ENCODE measurements around the gene HARS2.
A peak's percentile ranks its signal among the peaks of the same experiment; 100 is the strongest.

Gene HARS2

GRCh38 chr5:140672455-140673186, 18.6 kb upstream of the HARS2 start:
- Histone ChIP-seq H3K4me1 (ENCODE audit: control insufficient read depth, insufficient read depth, low read length) (peaks cover 13% of the 10 kb centered on the region), H3K4me3 (ENCODE audit: low read length) (no peak overlapping the region), H3K9me3 (ENCODE audit: control insufficient read depth, low read length) (no peaks in the 10 kb centered on the region), H3K36me3 (ENCODE audit: control insufficient read depth, insufficient read depth, low read length) (peaks cover 22% of the 10 kb centered on the region), H3K9ac (ENCODE audit: low read length) (no peak overlapping the region), H3K27me3 (ENCODE audit: control insufficient read depth, insufficient read depth, low read length) (no peaks in the 10 kb centered on the region)

DNA sequence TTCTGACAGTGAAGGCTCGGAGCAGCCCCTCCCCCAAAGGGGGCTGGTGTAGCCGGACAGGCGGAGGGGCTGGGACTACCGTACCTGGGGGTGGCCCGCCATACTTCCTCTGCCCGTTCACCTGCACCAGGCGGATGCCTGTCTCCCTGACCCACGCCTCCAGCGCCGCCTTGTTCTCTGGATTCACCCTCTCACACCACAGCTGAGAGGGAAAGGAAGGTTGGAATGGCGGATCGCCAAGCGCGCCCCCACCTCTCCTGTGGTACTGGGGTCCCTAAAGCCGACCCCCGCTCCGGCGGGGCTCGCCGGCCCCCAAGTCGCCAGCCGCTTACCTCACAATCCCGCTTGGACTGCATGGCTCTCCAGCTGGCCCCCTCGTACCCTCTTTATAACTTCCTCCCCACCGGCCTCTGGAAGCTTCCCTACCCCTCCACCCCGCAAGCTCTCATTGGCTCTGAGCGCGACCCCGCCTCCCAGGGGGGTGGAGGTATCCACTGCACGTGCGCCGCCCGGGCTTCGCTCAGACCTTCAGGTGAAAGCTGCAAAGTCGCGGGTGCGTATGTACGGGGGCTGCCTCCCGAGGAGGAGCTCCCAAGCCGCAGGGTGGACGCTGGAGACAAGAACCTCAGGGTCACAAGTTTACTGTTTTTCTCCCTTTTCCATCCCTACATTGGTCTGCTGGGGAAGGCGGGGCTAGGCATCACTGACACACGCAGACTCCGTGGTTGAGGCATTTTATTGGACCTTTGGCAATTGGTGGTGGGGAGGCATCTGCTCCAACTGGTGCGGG, 17.9 kb upstream of the HARS2 start, which contains the start of gene DND1:
TSS of gene DND1 (minus strand) at position 390 of the 790 bp plus-strand sequence. CDS start at position 356, 34 bp downstream.
- Histone ChIP-seq H3K36me3 (ENCODE audit: control insufficient read depth, insufficient read depth, low read length) (peaks cover 17% of the 10 kb centered on the region), H3K4me3 (ENCODE audit: low read length) (no peak within 1 kb of the TSS), H3K4me1 (ENCODE audit: control insufficient read depth, insufficient read depth, low read length) (peaks cover 13% of the 10 kb centered on the region)

DNA sequence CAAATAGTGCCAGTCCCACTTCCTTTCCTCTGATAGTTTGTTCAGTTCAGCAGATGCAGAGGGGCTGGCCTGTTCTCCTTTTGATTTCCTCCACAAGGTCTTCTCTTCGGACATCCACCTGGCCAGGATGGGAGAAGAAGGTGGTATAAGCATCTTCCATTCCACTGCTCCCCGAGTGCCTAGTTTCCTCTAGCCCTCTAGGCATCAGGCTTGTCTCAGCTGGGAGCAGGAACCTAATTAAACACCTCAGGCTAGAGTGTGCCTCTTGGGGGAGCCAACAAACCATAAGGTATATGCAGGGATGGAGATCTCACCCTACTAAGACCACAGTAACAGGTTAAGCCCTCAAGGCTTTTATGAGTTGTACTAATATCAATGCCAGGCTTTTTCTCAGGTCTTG, 17.0 kb upstream of the HARS2 start:
- H3K9ac ChIP-seq (ENCODE audit: low read length) = no peak overlapping the region

More for the DNA sequence above, 17.9 kb upstream of the HARS2 start, which contains the start of gene DND1:
- no peaks in the 10 kb centered on the region for H3K9me3 ChIP-seq (ENCODE audit: control insufficient read depth, low read length)
- H3K9ac ChIP-seq (ENCODE audit: low read length) = no peak within 1 kb of the TSS
- no peaks in the 10 kb centered on the region for H3K27me3 ChIP-seq (ENCODE audit: control insufficient read depth, insufficient read depth, low read length)

DNA sequence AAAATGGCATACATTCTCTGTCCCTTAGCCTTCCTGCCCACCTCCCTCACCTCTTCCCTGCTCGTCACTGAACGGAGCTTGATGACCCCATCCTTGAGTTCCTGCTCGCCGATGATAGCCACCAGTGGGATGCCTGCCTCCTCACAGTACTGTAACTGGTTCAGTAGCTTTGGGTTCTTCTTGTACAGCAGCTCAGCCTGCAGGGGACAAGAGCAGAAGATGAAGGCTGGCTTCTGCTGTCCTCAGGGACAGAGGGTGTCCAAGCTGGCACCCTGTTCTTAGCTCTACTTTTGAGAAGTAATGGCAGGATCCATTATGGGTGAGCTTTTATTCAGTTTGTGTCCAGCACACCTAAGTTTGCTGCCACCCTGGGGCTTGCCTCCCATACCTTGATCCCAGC, 16.6 kb upstream of the HARS2 start:
- H3K4me1 ChIP-seq (ENCODE audit: control insufficient read depth, insufficient read depth, low read length) = peaks cover 13% of the 10 kb centered on the region
- H3K9me3 ChIP-seq (ENCODE audit: control insufficient read depth, low read length) = no peaks in the 10 kb centered on the region
- peaks cover 5% of the 10 kb centered on the region for H3K36me3 ChIP-seq (ENCODE audit: control insufficient read depth, insufficient read depth, low read length)
- no peak overlapping the region for H3K9ac ChIP-seq (ENCODE audit: low read length)
- no peak overlapping the region for H3K4me3 ChIP-seq (ENCODE audit: low read length)
- H3K27me3 ChIP-seq (ENCODE audit: control insufficient read depth, insufficient read depth, low read length) = no peaks in the 10 kb centered on the region

More for the DNA sequence above, 17.0 kb upstream of the HARS2 start:
- no peak overlapping the region for H3K4me3 ChIP-seq (ENCODE audit: low read length)
- peaks cover 10% of the 10 kb centered on the region for H3K36me3 ChIP-seq (ENCODE audit: control insufficient read depth, insufficient read depth, low read length)
- H3K4me1 ChIP-seq (ENCODE audit: control insufficient read depth, insufficient read depth, low read length) = peaks cover 13% of the 10 kb centered on the region
- no peaks in the 10 kb centered on the region for H3K27me3 ChIP-seq (ENCODE audit: control insufficient read depth, insufficient read depth, low read length)
- H3K9me3 ChIP-seq (ENCODE audit: control insufficient read depth, low read length) = no peaks in the 10 kb centered on the region

DNA sequence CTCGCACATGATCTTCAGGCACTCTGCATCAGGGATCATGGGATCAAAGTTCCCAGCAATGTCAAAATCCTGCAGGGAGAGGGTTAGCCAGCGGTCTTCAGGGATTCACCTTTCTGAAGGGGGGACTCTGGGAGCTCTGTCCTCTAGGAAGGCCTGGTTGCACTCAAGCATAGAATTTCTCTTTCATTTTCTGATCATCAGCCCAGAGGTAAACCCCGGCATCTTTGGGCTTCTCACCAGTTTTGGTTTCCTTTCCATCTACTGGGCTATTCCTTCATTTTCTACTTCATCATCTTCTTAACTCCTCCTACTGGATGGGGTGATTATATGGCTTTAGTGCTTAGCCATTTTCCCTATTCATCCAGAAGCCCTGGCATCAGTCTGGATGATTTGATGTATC, 13.3 kb upstream of the HARS2 start:
- Histone ChIP-seq H3K4me3 (ENCODE audit: low read length) (no peak overlapping the region), H3K4me1 (ENCODE audit: control insufficient read depth, insufficient read depth, low read length) (no peaks in the 10 kb centered on the region), H3K27me3 (ENCODE audit: control insufficient read depth, insufficient read depth, low read length) (no peaks in the 10 kb centered on the region), H3K9me3 (ENCODE audit: control insufficient read depth, low read length) (no peaks in the 10 kb centered on the region), H3K9ac (ENCODE audit: low read length) (no peak overlapping the region), H3K36me3 (ENCODE audit: control insufficient read depth, insufficient read depth, low read length) (peaks cover 4% of the 10 kb centered on the region)

GRCh38 chr5:140678993-140679392, 12.3 kb upstream of the HARS2 start:
- H3K27me3 ChIP-seq (ENCODE audit: control insufficient read depth, insufficient read depth, low read length) = no peaks in the 10 kb centered on the region
- peaks cover 4% of the 10 kb centered on the region for H3K36me3 ChIP-seq (ENCODE audit: control insufficient read depth, insufficient read depth, low read length)
- H3K4me3 ChIP-seq (ENCODE audit: low read length) = no peak overlapping the region
- H3K9ac ChIP-seq (ENCODE audit: low read length) = no peak overlapping the region
- H3K9me3 ChIP-seq (ENCODE audit: control insufficient read depth, low read length) = no peaks in the 10 kb centered on the region
- H3K4me1 ChIP-seq (ENCODE audit: control insufficient read depth, insufficient read depth, low read length) = no peaks in the 10 kb centered on the region

- H3K27me3 ChIP-seq (ENCODE audit: control insufficient read depth, insufficient read depth, low read length) = no peaks in the 10 kb centered on the region
- H3K4me3 ChIP-seq (ENCODE audit: low read length) = peak overlapping the region; percentile 79
- H3K9me3 ChIP-seq (ENCODE audit: control insufficient read depth, low read length) = no peaks in the 10 kb centered on the region
- peak overlapping the region; percentile 84 for H3K9ac ChIP-seq (ENCODE audit: low read length)
- H3K36me3 ChIP-seq (ENCODE audit: control insufficient read depth, insufficient read depth, low read length) = peaks cover 3% of the 10 kb centered on the region
- peaks cover 12% of the 10 kb centered on the region for H3K4me1 ChIP-seq (ENCODE audit: control insufficient read depth, insufficient read depth, low read length)
These were observed 801 bp upstream of the HARS2 start for GRCh38 chr5:140690376-140690932.

DNA sequence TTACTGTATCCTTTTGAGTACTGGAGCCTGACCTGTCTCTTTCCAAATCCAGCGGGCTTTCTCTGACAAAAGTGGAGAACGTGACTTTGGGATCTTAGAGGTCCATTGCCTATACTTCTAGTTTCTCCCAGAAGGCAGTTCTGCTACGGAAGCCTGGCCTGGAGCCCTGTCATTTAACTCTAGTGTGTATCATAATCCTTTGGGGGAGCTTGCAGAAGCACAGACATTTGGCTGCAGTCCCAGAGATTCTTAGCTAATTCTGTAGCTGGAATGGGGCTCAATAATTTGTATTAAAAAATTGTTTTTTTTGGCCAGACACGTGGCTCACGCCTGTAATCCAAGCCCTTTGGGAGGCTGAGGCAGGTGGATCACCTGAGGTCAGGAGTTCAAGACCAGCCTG, 3.0 kb downstream of the HARS2 start:
- Histone ChIP-seq H3K4me1 (ENCODE audit: control insufficient read depth, insufficient read depth, low read length) (peaks cover 12% of the 10 kb centered on the region), H3K4me3 (ENCODE audit: low read length) (no peak overlapping the region), H3K27me3 (ENCODE audit: control insufficient read depth, insufficient read depth, low read length) (no peaks in the 10 kb centered on the region), H3K36me3 (ENCODE audit: control insufficient read depth, insufficient read depth, low read length) (peaks cover 23% of the 10 kb centered on the region), H3K9me3 (ENCODE audit: control insufficient read depth, low read length) (no peaks in the 10 kb centered on the region), H3K9ac (ENCODE audit: low read length) (no peak overlapping the region)

- peaks cover 15% of the 10 kb centered on the region for H3K4me1 ChIP-seq (ENCODE audit: control insufficient read depth, insufficient read depth, low read length)
- peaks cover 20% of the 10 kb centered on the region for H3K36me3 ChIP-seq (ENCODE audit: control insufficient read depth, insufficient read depth, low read length)
These were observed 5.7 kb downstream of the HARS2 start for GRCh38 chr5:140696891-140697492.

DNA sequence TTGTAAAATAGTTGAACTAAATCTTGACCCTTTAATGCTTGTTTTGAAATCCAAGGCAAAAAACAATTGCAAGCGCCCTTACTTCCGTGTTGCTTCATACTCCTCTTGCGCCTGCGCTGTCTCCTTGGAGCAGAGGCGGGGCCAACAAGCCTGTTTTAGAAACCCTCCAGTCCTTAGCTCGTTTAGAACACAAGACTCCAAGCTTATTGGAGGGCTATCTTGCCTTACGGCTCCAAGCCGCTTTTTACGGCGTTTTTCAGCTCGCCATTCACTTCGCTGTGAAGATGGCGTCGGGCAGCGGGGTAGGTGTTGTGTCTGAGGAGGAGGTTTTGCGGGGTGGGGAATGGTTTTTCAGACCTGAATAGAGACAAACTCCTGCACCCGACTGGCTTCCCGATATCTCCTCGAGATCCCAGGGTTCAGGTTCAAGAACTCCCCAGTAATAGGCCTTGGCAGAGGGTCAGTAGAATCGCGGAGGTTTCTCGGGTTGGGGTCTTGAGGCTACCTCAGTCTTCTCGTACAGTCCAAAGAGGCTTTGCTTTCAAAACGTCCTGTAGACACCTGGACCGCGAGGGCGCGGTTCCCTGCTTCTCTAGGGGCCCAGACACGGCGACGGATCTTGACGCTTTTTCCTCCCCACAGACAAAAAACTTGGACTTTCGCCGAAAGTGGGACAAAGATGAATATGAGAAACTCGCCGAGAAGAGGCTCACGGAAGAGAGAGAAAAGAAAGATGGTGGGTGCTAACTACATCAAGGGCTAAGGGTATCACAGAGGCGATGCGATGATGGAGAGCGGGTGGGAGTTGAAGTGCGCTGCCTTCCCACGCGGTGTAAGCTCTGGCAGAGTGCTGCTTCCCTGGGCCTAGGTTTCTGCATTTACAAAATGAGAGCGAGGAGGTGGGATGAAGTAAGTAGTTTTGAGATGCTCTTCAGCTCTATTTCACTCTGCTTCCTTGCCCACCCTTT, 9.2 kb downstream of the HARS2 start, which contains the start of gene ZMAT2:
TSS of gene ZMAT2 (plus strand) at position 271 of the 968 bp plus-strand sequence. CDS start at position 285, 14 bp downstream.
- H3K9me3 ChIP-seq (ENCODE audit: control insufficient read depth, low read length) = no peaks in the 10 kb centered on the region
- no peaks in the 10 kb centered on the region for H3K27me3 ChIP-seq (ENCODE audit: control insufficient read depth, insufficient read depth, low read length)
- peaks cover 20% of the 10 kb centered on the region for H3K36me3 ChIP-seq (ENCODE audit: control insufficient read depth, insufficient read depth, low read length)
- peaks cover 11% of the 10 kb centered on the region for H3K4me1 ChIP-seq (ENCODE audit: control insufficient read depth, insufficient read depth, low read length)
- H3K4me3 ChIP-seq (ENCODE audit: low read length) = peak within 1 kb of the TSS; percentile 80
- peak within 1 kb of the TSS; percentile 89 for H3K9ac ChIP-seq (ENCODE audit: low read length)

More at GRCh38 chr5:140696891-140697492, 5.7 kb downstream of the HARS2 start:
- Histone ChIP-seq H3K9ac (ENCODE audit: low read length) (no peak overlapping the region), H3K27me3 (ENCODE audit: control insufficient read depth, insufficient read depth, low read length) (no peaks in the 10 kb centered on the region), H3K4me3 (ENCODE audit: low read length) (no peak overlapping the region), H3K9me3 (ENCODE audit: control insufficient read depth, low read length) (no peaks in the 10 kb centered on the region)

DNA sequence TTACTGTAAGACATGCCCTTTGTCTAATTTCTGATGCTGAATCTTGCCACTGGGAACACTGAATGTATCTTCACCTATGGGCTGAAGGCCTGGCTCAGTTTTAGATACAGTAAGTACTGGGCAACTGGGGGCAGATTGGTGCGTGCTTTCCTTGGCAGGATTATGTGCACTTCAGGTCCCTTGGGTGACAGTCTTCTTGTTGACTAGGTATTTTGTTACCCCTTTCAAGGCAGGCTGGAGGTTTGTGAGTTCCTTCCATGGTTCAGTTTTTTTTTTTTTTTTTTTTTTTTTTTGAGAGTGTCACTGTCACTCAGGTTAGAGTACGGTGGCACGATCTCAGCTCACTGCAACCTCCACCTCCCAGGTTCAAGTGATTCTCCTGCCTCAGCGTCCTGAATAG, 16.6 kb downstream of the HARS2 start:
- no peaks in the 10 kb centered on the region for H3K36me3 ChIP-seq (ENCODE audit: control insufficient read depth, insufficient read depth, low read length)
- no peak overlapping the region for H3K4me3 ChIP-seq (ENCODE audit: low read length)

More for the DNA sequence above, 16.6 kb downstream of the HARS2 start:
- Histone ChIP-seq H3K27me3 (ENCODE audit: control insufficient read depth, insufficient read depth, low read length) (no peaks in the 10 kb centered on the region), H3K4me1 (ENCODE audit: control insufficient read depth, insufficient read depth, low read length) (no peaks in the 10 kb centered on the region), H3K9ac (ENCODE audit: low read length) (no peak overlapping the region), H3K9me3 (ENCODE audit: control insufficient read depth, low read length) (no peaks in the 10 kb centered on the region)

Measured in mucosa of stomach (tissue), 1 donor.